ENCODE results near the gene VCPKMT.
"Not testable (repeated sequence)": the region's sequence is repeated elsewhere in the genome, so short reads cannot be mapped to it uniquely, and the experiment has no call there.

VCPKMT gene

GRCh38 chr14:50085570-50086320 lies 30.6 kb downstream of the VCPKMT start:
- Histone ChIP-seq H3K4me3 (ENCODE audit: low read depth in 1 of 2, low read length in 2 of 2) (no peak overlapping the region), H3K36me3 (ENCODE audit: control insufficient read depth in 1 of 2, insufficient read depth in 2 of 2, low read length in 2 of 2) (no peaks in the 10 kb centered on the region), H3K27ac (ENCODE audit: low read depth, low read length) (no peak overlapping the region), H3K4me1 (ENCODE audit: control insufficient read depth in 1 of 2, insufficient read depth in 2 of 2, low read length in 2 of 2) (peaks cover 5 to 9% of the 10 kb centered on the region in 2 donors), H3K9ac (ENCODE audit: low read depth in 1 of 2, low read length in 2 of 2) (no peak overlapping the region), H3K27me3 (ENCODE audit: control insufficient read depth in 1 of 2, insufficient read depth in 2 of 2, low read length in 2 of 2) (no peaks in the 10 kb centered on the region), H3K9me3 (ENCODE audit: control insufficient read depth in 1 of 2, low read length in 2 of 2) (no peaks in the 10 kb centered on the region)

- H3K4me1 ChIP-seq (ENCODE audit: control insufficient read depth in 1 of 2, insufficient read depth in 2 of 2, low read length in 2 of 2), result peaks cover 5% of the 10 kb centered on the region in 2 donors
- no peak overlapping the region for H3K9ac ChIP-seq (ENCODE audit: low read depth in 1 of 2, low read length in 2 of 2)
- H3K9me3 ChIP-seq (ENCODE audit: control insufficient read depth in 1 of 2, low read length in 2 of 2), result no peaks in the 10 kb centered on the region
- H3K27me3 ChIP-seq (ENCODE audit: control insufficient read depth in 1 of 2, insufficient read depth in 2 of 2, low read length in 2 of 2), result no peaks in the 10 kb centered on the region
- H3K36me3 ChIP-seq (ENCODE audit: control insufficient read depth in 1 of 2, insufficient read depth in 2 of 2, low read length in 2 of 2), result no peaks in the 10 kb centered on the region
- no peak overlapping the region for H3K27ac ChIP-seq (ENCODE audit: low read depth, low read length)
- no peak overlapping the region for H3K4me3 ChIP-seq (ENCODE audit: low read depth in 1 of 2, low read length in 2 of 2)
Observed at GRCh38 chr14:50084666-50085065, 31.7 kb downstream of the VCPKMT start.

GRCh38 chr14:50083467-50084337 lies 32.7 kb downstream of the VCPKMT start:
- Histone ChIP-seq H3K36me3 (ENCODE audit: control insufficient read depth in 1 of 2, insufficient read depth in 2 of 2, low read length in 2 of 2) (no peaks in the 10 kb centered on the region), H3K9ac (ENCODE audit: low read depth in 1 of 2, low read length in 2 of 2) (peak overlapping the region; percentile 26), H3K9me3 (ENCODE audit: control insufficient read depth in 1 of 2, low read length in 2 of 2) (no peaks in the 10 kb centered on the region), H3K27me3 (ENCODE audit: control insufficient read depth in 1 of 2, insufficient read depth in 2 of 2, low read length in 2 of 2) (no peaks in the 10 kb centered on the region), H3K27ac (ENCODE audit: low read depth, low read length) (peak overlapping the region; percentile 63), H3K4me1 (ENCODE audit: control insufficient read depth in 1 of 2, insufficient read depth in 2 of 2, low read length in 2 of 2) (peaks cover 5% of the 10 kb centered on the region in 2 donors), H3K4me3 (ENCODE audit: low read depth in 1 of 2, low read length in 2 of 2) (no peak overlapping the region)

GRCh38 chr14:50082784-50083466 lies 33.4 kb downstream of the VCPKMT start:
- Histone ChIP-seq H3K4me3 (ENCODE audit: low read depth in 1 of 2, low read length in 2 of 2) (no peak overlapping the region), H3K27ac (ENCODE audit: low read depth, low read length) (peak overlapping the region; percentile 53), H3K9ac (ENCODE audit: low read depth in 1 of 2, low read length in 2 of 2) (peak overlapping the region; percentile 26)

GRCh38 chr14:50082308-50082742 lies 34.0 kb downstream of the VCPKMT start:
- no peaks in the 10 kb centered on the region for H3K36me3 ChIP-seq (ENCODE audit: control insufficient read depth in 1 of 2, insufficient read depth in 2 of 2, low read length in 2 of 2)
- H3K27me3 ChIP-seq (ENCODE audit: control insufficient read depth in 1 of 2, insufficient read depth in 2 of 2, low read length in 2 of 2), result no peaks in the 10 kb centered on the region
- H3K4me1 ChIP-seq (ENCODE audit: control insufficient read depth in 1 of 2, insufficient read depth in 2 of 2, low read length in 2 of 2), result peaks cover 5% of the 10 kb centered on the region in 2 donors
- no peaks in the 10 kb centered on the region for H3K9me3 ChIP-seq (ENCODE audit: control insufficient read depth in 1 of 2, low read length in 2 of 2)
- H3K27ac ChIP-seq (ENCODE audit: low read depth, low read length), result no peak overlapping the region
- H3K9ac ChIP-seq (ENCODE audit: low read depth in 1 of 2, low read length in 2 of 2), result no peak overlapping the region
- no peak overlapping the region for H3K4me3 ChIP-seq (ENCODE audit: low read depth in 1 of 2, low read length in 2 of 2)

More at GRCh38 chr14:50082784-50083466, 33.4 kb downstream of the VCPKMT start:
- H3K27me3 ChIP-seq (ENCODE audit: control insufficient read depth in 1 of 2, insufficient read depth in 2 of 2, low read length in 2 of 2), result no peaks in the 10 kb centered on the region
- H3K9me3 ChIP-seq (ENCODE audit: control insufficient read depth in 1 of 2, low read length in 2 of 2), result no peaks in the 10 kb centered on the region
- H3K36me3 ChIP-seq (ENCODE audit: control insufficient read depth in 1 of 2, insufficient read depth in 2 of 2, low read length in 2 of 2), result no peaks in the 10 kb centered on the region
- peaks cover 5% of the 10 kb centered on the region in 2 donors for H3K4me1 ChIP-seq (ENCODE audit: control insufficient read depth in 1 of 2, insufficient read depth in 2 of 2, low read length in 2 of 2)

GRCh38 chr14:50079103-50079502 lies 37.3 kb downstream of the VCPKMT start:
- H3K4me3 ChIP-seq (ENCODE audit: low read depth in 1 of 2, low read length in 2 of 2); H3K27me3 ChIP-seq (ENCODE audit: control insufficient read depth in 1 of 2, insufficient read depth in 2 of 2, low read length in 2 of 2); H3K9ac ChIP-seq (ENCODE audit: low read depth in 1 of 2, low read length in 2 of 2); H3K36me3 ChIP-seq (ENCODE audit: control insufficient read depth in 1 of 2, insufficient read depth in 2 of 2, low read length in 2 of 2); H3K4me1 ChIP-seq (ENCODE audit: control insufficient read depth in 1 of 2, insufficient read depth in 2 of 2, low read length in 2 of 2); H3K27ac ChIP-seq (ENCODE audit: low read depth, low read length); H3K9me3 ChIP-seq (ENCODE audit: control insufficient read depth in 1 of 2, low read length in 2 of 2): not testable (repeated sequence)

GRCh38 chr14:50073663-50074062 lies 42.7 kb downstream of the VCPKMT start:
- not testable (repeated sequence) for H3K36me3 ChIP-seq (ENCODE audit: control insufficient read depth in 1 of 2, insufficient read depth in 2 of 2, low read length in 2 of 2); H3K9me3 ChIP-seq (ENCODE audit: control insufficient read depth in 1 of 2, low read length in 2 of 2); H3K27me3 ChIP-seq (ENCODE audit: control insufficient read depth in 1 of 2, insufficient read depth in 2 of 2, low read length in 2 of 2); H3K4me3 ChIP-seq (ENCODE audit: low read depth in 1 of 2, low read length in 2 of 2); H3K4me1 ChIP-seq (ENCODE audit: control insufficient read depth in 1 of 2, insufficient read depth in 2 of 2, low read length in 2 of 2); H3K9ac ChIP-seq (ENCODE audit: low read depth in 1 of 2, low read length in 2 of 2); H3K27ac ChIP-seq (ENCODE audit: low read depth, low read length)

- H3K9me3 ChIP-seq (ENCODE audit: control insufficient read depth in 1 of 2, low read length in 2 of 2), result no peaks in the 10 kb centered on the region
- no peak overlapping the region for H3K9ac ChIP-seq (ENCODE audit: low read depth in 1 of 2, low read length in 2 of 2)
- peaks cover 8 to 11% of the 10 kb centered on the region in 2 donors for H3K4me1 ChIP-seq (ENCODE audit: control insufficient read depth in 1 of 2, insufficient read depth in 2 of 2, low read length in 2 of 2)
- no peak overlapping the region for H3K4me3 ChIP-seq (ENCODE audit: low read depth in 1 of 2, low read length in 2 of 2)
- H3K27ac ChIP-seq (ENCODE audit: low read depth, low read length), result no peak overlapping the region
- no peaks in the 10 kb centered on the region for H3K36me3 ChIP-seq (ENCODE audit: control insufficient read depth in 1 of 2, insufficient read depth in 2 of 2, low read length in 2 of 2)
- H3K27me3 ChIP-seq (ENCODE audit: control insufficient read depth in 1 of 2, insufficient read depth in 2 of 2, low read length in 2 of 2), result no peaks in the 10 kb centered on the region
Observed at GRCh38 chr14:50072395-50072794, 44.0 kb downstream of the VCPKMT start.

GRCh38 chr14:50070840-50071548 lies 45.4 kb downstream of the VCPKMT start:
- H3K36me3 ChIP-seq (ENCODE audit: control insufficient read depth in 1 of 2, insufficient read depth in 2 of 2, low read length in 2 of 2), result no peaks in the 10 kb centered on the region
- no peaks in the 10 kb centered on the region for H3K9me3 ChIP-seq (ENCODE audit: control insufficient read depth in 1 of 2, low read length in 2 of 2)
- no peak overlapping the region for H3K9ac ChIP-seq (ENCODE audit: low read depth in 1 of 2, low read length in 2 of 2)
- no peak overlapping the region for H3K4me3 ChIP-seq (ENCODE audit: low read depth in 1 of 2, low read length in 2 of 2)
- peaks cover 8 to 11% of the 10 kb centered on the region in 2 donors for H3K4me1 ChIP-seq (ENCODE audit: control insufficient read depth in 1 of 2, insufficient read depth in 2 of 2, low read length in 2 of 2)
- H3K27me3 ChIP-seq (ENCODE audit: control insufficient read depth in 1 of 2, insufficient read depth in 2 of 2, low read length in 2 of 2), result no peaks in the 10 kb centered on the region
- no peak overlapping the region for H3K27ac ChIP-seq (ENCODE audit: low read depth, low read length)

Measured in duodenal mucosa (tissue), 2 donors.